Esophagus muscularis mucosa (tissue), 4 donors: Measurements from ENCODE around the gene MARCHF11. TPM values are rescaled to one million over a fixed set of nuclear protein-coding genes. Genes with fewer than 3 reads are reported as not detected.

Source experiments
- DNase-seq: peaks from one replicate; pipeline ENCODE4 v3.0.0-alpha.2; 2017; ENCODE audit errors: extremely low spot score
- H3K27ac ChIP-seq, 4 donors: fragments of 200-600 bp; sonication (generic); replicated peaks in 1 of 4; 1 replicate in 3 of 4; 2 replicates in 1 of 4; pipeline ENCODE4 v1.5.1; 2016 to 2019; ENCODE audit warnings: mild to moderate bottlenecking in 1 of 4
- H3K27me3 ChIP-seq, 4 donors: fragments of 200-600 bp; sonication (generic); one replicate each; pipeline versions ENCODE4 v1.5.1 to v1.6.0; 2016 to 2019
- H3K36me3 ChIP-seq, 4 donors: fragments of 200-600 bp; sonication (generic); one replicate each; pipeline ENCODE4 v1.5.1; 2016 to 2019
- H3K4me1 ChIP-seq, 4 donors: fragments of 200-600 bp; sonication (generic); one replicate each; pipeline ENCODE4 v1.5.1; 2016 to 2019
- H3K4me3 ChIP-seq, 4 donors: fragments of 200-600 bp; sonication (generic); 1 replicate in 2 of 4; 2 replicates in 2 of 4; pipeline ENCODE4 v1.5.1; 2016 to 2019; ENCODE audit warnings: mild to moderate bottlenecking in 4 of 4, moderate library complexity in 1 of 4
- H3K9me3 ChIP-seq, 4 donors: fragments of 200-600 bp; sonication (generic); 1 replicate in 3 of 4; 2 replicates in 1 of 4; pipeline ENCODE4 v1.5.1; 2016 to 2019
- EP300 ChIP-seq: sonication (generic); formaldehyde crosslinking; IDR thresholded peaks from one replicate; pipeline ENCODE4 v1.6.1; 2017; ENCODE audit warnings: antibody characterized with exemption
- POLR2A ChIP-seq: fragments of 450-650 bp; IDR thresholded peaks from one replicate; pipeline ENCODE4 v1.6.1; 2017; ENCODE audit warnings: antibody characterized with exemption, moderate library complexity, mild to moderate bottlenecking, low read depth
- POLR2AphosphoS5 ChIP-seq, 2 donors: sonication (generic); formaldehyde crosslinking; IDR thresholded peaks; one replicate each; pipeline ENCODE4 v1.6.1; 2017; ENCODE audit warnings: antibody characterized with exemption in 2 of 2
- WGBS: methylation state at CpG from one replicate; pipeline ENCODE4 v1.1.5; 2018; 5-methylcytosine and 5-hydroxymethylcytosine counted together
- intact Hi-C: fragments of 100-400 bp; cut with DNase I; formaldehyde crosslinking; loops from one replicate; pipeline ENCODE4 v1.15.1; 2023
- small RNA-seq, 3 donors: library from RNA; depleted of rRNA; stranded (forward); fragments of <200 nt; gene quantifications; one replicate each; pipeline ENCODE3, GENCODE V24; 2016
- total RNA-seq, 4 donors: library from RNA; depleted of rRNA; stranded (reverse); fragments of >200 nt; gene quantifications; one replicate each; pipeline versions ENCODE4 v1.1.0 to v1.2.1, GENCODE V29; 2016
- TF ChIP-seq, protein P1 (sequence below), 3 experiments: fragments of 200-600 bp in 2 of 3; fragments of 450-650 bp in 1 of 3; sonication (generic) in 2 of 3; IDR thresholded peaks; one replicate each; pipeline ENCODE4 v1.5.1; 2017 to 2019; ENCODE audit warnings: antibody characterized with exemption in 3 of 3, mild to moderate bottlenecking in 2 of 3, moderate library complexity in 1 of 3

Gene MARCHF11
- total RNA-seq, 4 donors from 2014 or later: 0.42 TPM; not detected in 3

DNA sequence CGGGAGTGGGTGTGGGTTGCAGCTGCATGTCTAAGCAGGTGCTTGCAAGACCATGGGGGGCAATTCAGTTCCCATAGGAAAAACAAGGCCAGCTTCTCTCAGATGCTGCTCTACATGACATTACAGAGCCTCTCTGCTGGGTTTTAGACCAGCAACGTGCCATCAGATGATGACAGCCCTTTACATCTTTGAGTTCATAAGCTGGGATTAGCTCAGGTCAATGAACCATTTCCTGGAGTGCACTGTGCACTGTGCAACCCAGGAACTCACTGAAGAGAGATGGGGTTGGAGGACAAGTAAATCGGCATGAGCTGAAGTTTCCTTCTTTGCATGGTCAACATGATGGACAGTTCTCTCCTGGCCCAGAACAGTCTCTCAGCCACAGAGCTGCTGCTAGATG is 160.6 kb downstream of the MARCHF11 start:
- Histone ChIP-seq H3K9me3 (no peaks in the 10 kb centered on the region), H3K36me3 (no peaks in the 10 kb centered on the region), H3K4me3 (no peak overlapping the region), H3K27me3 (no peaks in the 10 kb centered on the region), H3K27ac (no peak overlapping the region), H3K4me1 (no peaks in the 10 kb centered on the region)
- DNase-seq: no peak
- WGBS: 67% methylated on average over 3 of the region's 3 CpGs
- TF ChIP-seq POLR2A: no peak
- TF ChIP-seq EP300: no peak
- intact Hi-C loops: no loop called here

DNA sequence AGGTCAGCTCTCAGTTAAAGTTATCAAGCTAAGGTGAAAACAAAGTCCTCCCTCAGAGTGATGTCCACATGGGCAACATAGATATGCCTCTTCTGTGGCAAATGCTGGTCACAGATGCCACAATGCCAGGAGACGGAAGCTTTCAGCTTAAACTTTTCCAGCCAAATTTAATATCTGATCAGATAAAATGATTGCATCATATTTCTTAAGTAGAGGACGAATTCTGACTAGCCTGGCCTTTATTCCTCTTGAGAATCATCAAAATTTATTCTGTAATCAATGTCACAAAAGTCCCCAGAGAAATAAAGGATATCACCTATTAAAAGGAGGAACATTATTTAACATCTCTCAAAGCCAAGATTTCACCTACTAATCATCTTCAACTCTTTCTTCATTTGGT is 161.9 kb downstream of the MARCHF11 start:
- WGBS: 72% methylated on average over 2 of the region's 2 CpGs
- Histone ChIP-seq H3K4me3 (no peak overlapping the region), H3K27me3 (no peaks in the 10 kb centered on the region), H3K27ac (no peak overlapping the region), H3K9me3 (no peaks in the 10 kb centered on the region), H3K4me1 (no peaks in the 10 kb centered on the region), H3K36me3 (no peaks in the 10 kb centered on the region)
- TF ChIP-seq, protein P1, sequence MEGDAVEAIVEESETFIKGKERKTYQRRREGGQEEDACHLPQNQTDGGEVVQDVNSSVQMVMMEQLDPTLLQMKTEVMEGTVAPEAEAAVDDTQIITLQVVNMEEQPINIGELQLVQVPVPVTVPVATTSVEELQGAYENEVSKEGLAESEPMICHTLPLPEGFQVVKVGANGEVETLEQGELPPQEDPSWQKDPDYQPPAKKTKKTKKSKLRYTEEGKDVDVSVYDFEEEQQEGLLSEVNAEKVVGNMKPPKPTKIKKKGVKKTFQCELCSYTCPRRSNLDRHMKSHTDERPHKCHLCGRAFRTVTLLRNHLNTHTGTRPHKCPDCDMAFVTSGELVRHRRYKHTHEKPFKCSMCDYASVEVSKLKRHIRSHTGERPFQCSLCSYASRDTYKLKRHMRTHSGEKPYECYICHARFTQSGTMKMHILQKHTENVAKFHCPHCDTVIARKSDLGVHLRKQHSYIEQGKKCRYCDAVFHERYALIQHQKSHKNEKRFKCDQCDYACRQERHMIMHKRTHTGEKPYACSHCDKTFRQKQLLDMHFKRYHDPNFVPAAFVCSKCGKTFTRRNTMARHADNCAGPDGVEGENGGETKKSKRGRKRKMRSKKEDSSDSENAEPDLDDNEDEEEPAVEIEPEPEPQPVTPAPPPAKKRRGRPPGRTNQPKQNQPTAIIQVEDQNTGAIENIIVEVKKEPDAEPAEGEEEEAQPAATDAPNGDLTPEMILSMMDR (IDR thresholded peaks at IDR 0.05): no peak
- TF ChIP-seq POLR2AphosphoS5 (IDR thresholded peaks at IDR 0.05) (no peak), POLR2A (no peak), EP300 (no peak)
- no peak for DNase-seq
- intact Hi-C loops: no loop called here

Small RNA genes lying within 50 kb of the gene (small RNA-seq; reads per million reads assigned to genes)
- 0 to 0.51 (median 0.17) reads per million in 3 donors for gene RNA5SP178
